ENCODE results near the gene ZFP64.

The ZFP64 gene

DNA sequence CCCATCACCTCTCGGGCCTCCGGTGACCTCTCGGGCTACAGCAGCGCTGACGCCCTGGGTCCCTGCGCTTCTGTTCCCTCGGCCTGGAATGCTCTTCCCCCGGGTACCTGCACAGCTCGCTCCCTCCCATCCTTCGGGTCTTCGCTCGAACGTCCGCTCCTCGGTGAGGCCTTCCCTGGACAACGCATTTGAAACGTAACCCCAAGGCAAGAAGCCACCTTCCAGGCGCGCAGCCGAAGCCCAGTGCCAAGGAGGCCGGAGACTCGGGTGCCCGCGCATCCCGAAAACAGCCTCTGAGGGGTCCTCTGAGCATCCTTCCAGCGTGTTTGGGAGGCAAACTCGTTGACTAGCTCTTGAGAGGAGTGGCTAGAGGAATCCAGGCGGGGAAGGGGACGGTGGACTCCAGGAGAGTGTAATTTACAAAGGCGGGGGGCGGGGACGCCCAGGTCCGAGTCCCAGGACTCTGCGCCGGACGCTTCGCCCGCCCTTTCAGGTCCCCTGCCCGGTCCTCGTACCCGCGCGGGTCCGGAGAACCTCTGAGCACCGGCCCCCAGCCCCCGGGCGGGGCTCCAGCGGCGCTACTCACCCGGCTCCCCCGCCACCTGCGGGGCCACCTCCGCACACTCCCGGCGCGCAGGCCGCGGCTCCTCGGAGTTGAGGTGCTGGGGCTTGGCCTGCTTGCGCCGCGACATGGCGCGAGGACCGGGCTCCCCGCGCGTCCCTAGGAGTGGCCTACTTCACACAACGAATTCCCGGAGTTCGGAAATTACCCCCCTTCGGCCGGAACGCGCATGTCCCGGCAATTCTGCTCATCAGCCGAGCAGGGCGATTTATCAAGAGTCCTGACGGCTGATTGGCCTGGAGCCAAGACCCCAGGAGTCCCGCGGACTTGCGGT, 86.8 kb downstream of the ZFP64 start:
- DNase-seq (ENCODE audit: low read depth), result no peak

DNA sequence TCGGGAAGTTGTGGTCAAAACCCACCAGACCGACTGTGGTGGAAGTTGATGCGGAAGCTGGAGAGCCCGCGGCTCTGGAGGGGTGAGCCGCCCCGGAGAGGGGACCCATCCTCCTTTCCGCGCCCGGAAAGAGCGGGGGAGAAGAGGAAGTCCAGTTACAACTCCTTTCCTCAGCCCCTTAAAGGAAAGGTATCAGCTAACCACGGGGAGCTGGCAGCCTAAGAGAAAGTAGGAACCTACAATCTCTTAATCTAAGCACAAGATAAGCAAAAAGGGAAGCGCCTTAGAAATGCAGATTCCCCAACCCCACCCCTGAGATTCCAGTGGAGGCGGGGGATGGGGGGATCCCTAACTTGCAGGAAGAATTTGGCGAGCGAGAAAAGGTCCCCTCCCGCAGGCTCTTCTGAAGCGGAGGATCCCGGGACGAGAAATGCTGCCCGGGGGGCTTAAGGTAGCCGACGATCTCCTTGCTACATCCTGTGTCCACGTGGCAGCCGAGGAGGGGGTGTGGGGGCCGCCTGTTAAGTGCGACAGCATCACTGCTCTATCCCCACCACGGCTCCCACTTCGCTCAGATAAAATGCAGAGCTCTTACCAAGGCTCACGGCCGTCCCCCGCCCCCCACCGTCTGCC, 87.5 kb downstream of the ZFP64 start:
- DNase-seq (ENCODE audit: low read depth), result no peak

DNA sequence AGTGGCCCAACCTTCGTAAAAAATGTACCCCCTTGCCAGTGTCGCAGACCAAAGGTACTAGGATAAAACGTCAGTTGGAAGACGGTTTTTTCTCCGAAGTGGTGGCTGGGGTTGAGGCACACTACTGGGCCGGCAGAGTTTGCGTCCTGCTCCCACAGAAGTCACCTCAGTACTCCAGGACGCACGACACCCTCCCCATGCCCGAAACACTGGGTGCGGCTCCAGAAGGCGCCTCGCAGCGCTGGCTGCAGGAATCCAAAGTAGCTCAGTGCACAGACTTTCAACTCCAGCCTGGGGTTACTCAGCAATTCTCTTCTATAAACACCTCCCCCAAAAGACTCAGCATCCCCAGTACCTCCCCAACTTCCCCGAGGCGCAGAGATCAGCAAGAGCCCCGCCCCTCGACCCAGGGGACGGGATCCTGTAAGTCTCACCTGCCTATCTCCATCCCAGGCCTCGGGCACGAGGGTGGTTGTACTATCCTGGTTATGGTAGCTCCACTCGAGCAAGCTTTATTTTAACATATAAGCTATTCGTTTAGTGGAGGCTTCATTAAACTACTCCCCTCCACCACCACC, 88.2 kb downstream of the ZFP64 start:
- DNase-seq (ENCODE audit: low read depth), result no peak

DNA sequence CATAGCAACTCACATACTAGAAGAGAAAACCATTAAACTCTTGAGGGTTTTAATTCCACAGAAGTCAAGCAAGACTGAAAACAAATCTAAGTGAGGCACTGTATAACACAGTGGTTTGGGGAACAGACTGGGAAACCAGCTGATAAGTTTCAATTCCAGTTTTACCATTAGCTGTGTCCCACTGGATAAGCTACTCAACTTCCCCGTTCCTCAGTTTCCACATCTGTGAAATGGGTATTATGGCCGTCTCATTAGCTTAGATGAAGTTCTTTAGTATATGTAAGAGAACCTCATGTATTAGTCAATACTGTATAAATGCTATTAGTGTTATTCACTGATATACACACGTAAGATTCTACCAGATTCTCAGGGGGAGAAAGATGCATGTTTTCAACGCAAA, 89.0 kb downstream of the ZFP64 start:
- DNase-seq (ENCODE audit: low read depth), result no peak

DNA sequence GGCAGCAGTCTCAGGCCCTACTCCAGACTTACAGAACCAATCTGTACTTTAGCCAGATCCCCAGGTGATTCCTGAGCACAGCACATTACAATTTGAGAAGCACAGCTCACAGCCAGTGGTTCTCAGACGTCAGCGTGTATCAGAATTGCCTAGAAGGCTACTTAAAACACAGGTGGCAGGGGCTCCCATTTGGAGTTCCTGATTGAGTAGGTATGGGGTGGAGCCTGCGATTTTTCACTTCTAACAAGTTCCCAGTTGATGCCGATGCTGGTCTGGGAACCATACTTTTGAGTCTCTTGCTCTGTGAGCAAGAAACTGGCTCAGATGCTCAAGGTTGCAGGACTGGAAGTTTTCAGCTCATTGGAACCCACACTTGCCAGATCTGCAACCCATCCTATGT, 89.5 kb downstream of the ZFP64 start:
- DNase-seq (ENCODE audit: low read depth), result no peak
